Femur (tissue), 1 donor: ENCODE data around the gene VMP1.
"Not testable (repeated sequence)": the region's sequence is repeated elsewhere in the genome, so short reads cannot be mapped to it uniquely, and the experiment has no call there.

Experiments
- DNase-seq: peaks from one replicate; pipeline ENCODE4 v3.0.0-alpha.2; 2017

VMP1 gene

DNA sequence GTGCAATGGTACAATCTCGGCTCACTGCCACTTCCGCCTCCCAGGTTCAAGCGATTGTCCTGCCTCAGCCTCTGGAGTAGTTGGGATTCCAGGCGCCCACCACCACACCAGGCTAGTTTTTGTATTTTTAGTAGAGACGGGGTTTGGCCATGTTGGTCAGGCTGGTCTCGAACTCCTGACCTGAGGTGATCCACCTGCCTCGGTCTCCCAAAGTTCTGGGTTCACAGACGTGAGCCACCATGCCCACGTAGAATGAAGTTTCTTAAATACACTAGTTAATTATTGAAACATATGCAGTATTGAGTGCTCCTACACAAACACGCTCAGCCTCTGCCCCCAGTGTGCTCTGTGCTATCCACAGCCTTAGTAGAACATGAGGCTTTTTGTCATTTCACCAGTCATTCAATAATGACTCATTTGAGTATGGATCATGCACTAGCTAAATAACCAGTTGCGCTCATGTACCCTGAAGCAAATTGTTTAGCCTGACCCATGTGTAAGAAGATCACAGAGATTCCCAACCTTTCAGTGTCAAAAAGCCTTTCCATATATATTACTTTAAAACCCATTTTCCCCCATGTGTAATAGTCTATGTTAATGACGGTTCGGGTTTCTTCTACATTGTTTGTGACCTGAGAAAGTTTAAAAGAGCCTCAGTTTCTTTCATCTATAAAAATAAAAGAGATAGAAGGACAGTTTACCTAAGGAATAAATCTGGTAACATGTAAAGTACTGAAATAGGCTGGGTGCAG, 135.6 kb downstream of the VMP1 start:
- no peak for DNase-seq

DNA sequence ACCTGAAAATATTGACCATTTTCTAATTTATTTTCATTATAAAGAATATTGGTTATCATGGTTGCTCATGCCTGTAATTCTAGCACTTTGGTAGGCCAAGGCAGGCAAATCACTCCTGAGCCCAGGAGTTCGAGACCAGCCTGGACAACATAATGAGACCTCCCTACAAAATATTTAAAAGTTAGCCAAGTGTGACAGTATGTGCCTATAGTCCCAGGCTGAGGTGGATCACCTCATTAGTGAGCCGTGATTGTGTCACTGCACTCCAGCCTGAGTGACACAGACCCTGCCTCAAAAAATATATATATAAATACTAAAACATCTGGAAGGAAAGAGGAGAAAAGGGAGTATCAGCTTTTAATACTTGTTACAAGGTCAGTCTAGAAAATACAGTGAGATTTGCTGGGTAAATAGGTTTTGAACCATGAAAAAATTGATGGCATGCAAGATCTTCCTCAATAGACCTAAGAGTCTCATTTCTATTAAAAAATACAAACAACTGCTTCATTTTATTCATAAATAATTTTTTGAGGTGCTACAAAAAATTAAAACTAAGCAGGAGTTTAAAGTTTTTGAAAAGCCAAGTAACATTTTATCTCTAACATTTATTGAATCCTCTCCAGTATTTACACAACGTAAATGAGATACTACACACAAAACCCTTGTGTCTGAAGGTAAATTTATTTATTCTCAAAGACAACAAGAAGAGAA, 137.6 kb downstream of the VMP1 start:
- DNase-seq = no peak

DNA sequence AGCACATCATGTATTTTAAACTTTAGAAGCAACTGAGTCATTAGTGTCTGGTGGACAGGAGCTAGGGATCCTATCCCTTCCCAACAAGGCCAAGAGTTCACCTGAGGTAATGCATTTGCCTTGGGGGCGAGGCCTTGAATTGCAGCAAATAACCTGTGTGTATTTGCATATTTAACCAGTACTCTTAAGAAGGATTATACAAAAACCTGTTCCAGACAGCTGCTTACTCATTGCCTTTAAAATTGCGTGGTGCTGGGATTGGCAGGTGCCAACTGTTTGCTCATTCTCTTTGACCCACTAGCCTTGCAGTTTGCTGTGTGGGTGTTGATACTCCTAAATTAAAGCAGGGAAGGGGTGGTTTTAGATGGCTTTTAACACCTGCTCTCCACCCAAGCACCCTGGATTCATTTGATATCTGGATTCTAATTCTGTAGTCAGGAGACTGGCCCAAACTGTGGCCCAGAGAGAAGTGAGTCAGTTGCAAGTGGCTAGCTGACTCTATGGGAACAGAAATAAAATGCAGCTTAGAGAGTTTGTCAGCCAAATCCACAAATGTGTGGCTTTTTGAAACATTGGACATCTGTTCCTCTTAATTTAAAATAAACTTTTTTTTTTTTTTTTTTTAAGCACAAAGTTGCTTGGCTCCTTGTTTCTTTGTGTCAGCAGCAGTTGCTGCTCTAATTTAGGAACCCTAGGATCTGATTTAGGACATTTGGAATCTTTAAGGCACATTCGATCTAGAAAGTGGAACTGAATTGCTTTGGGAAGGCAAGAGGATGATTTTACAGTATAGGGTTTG, 138.3 kb downstream of the VMP1 start:
- peak; percentile 57 for DNase-seq

DNA sequence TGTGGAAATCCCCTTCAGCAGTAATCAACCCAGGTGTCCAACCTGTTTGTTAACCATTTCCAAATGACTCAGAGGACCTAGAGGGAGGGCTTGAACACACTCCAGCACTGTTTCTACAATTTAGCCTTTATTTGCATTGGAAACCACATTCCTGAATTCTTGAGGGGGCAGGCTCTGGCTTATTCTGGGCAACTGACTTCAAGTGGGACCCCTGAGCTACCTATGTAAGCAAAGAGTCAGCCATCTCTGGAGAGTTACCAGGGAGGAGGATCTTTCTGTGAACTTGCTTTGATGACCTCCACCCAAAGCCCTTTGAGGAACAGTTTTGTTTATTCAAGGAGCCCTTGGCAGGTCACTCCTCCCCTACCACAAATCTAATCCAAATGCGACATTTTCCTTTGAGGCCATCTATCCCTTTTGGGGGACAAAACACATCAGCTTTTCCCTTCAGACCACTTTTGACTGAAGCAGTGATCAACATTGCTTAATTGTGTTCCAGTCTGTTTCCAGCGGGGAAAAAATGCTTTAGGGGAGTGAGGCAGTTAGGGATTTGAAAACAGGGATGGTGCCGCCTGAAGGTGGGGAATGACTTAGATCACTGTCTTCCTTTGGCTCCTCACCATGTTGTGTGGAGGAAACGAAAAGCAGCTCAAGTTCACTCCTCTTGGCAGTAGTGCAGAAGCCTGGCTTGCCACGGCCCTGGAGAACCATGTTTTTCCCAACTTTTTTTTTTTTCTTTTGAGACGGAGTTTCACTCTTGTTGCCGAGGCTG, 139.1 kb downstream of the VMP1 start:
- DNase-seq = peak; percentile 77

DNA sequence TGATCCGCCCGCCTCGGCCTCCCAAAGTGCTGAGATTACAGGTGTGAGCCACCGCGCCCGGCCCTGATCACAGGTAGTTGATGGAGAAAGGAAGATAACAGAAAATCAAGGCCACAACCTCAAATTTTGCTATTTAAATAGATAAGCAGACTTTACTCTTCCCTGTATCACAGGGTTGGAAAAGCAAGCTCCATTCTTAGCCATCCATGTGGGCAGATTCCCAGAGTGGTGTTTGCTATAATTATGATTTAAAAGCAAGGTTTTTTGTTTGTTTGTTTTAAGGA, 140.9 kb downstream of the VMP1 start:
- no peak for DNase-seq

DNA sequence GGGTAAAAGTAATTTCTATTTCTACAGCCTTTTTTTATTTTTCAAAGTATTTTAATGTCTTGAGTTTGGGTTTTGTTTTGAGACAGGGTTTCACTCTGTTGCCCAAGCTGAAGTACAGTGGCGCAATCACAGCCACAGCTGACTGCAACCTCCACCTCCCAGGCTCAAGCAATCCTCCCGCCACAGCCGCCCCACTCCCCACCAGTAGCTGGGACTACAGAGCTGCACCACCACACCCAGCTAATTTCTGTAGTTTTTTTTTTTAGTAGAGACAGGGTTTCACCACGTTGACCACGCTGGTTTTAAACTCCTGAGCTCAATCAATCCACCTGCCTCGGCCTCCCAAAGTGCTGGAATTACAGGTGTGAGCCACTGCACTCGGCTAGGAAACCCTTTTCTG, 141.3 kb downstream of the VMP1 start:
- DNase-seq = no peak

DNA sequence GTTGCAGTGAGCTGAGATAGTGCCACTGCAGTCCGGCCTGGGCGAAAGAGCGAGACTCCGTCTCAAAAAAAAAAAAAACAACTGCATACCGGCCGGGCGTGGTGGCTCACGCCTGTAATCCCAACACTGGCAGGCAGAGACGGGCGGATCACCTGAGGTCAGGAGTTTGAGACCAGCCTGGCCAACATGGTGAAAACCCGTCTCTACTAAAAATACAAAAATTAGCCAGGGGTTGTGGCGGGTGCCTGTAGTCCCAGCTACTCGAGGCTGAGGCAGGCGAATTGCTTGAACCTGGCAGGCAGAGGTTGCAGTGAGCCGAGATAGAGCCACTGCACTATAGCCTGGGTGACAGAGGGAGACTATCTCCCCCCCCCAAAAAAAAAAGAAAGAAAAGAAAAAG, 142.9 kb downstream of the VMP1 start:
- DNase-seq = not testable (repeated sequence)

DNA sequence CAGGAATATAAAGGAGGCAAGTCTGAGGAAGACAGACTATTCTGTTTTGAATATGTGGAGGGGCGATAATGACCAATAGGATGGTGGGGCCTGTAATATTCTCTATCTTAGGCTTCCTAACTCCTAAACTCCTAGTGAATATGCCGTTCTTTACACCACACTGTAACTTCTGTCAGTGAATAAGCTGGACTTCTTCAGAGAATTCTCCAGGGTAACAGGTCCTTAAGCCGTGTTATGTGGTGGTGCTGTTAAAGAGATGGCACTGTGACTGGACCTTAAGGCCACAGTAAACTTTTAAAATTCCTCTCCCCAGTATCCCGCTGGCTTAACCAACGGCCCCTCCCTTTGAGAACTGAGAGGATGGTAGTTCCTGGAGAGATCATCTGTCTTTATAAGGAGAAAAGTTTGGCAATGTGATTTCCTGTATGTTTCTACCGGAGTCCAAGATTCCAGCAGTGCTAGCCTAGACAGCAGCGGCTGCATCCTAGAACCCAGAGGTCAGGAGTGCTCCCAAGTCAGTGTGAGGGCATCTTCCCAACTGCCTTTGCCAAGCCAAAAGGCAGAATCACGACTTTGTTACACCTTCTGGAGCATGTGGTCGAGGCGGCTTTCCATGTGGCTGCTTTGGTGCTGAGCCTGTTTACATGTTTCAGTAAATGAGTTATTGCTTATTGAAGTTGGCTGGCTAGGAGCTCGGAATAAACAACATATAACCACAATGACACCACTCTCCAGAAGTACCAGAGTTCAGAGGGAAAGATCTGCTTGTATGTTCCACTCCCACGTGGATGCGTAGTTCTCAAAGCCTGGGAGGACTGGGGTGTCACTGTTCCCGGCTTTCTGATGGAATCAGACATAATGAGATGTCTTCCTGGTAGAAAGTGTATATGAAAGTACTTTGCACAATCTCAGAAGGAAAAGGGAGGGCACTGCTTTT, 144.3 kb downstream of the VMP1 start:
- peak; percentile 63 for DNase-seq

DNA sequence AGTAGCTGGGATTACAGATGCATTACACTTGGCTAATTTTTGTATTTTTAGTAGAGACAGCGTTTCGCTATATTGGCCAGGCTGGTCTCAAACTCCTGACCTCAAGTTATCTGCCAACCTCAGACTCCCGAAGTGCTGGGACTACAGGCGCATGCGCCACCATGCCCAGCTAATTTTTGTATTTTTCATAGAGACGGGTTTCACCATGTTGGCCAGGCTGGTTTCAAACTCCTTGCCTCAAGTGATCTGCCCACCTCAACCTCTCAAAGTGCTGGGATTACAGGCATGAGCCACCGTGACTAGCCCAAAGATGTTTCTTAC, 145.4 kb downstream of the VMP1 start:
- DNase-seq = not testable (repeated sequence)

DNA sequence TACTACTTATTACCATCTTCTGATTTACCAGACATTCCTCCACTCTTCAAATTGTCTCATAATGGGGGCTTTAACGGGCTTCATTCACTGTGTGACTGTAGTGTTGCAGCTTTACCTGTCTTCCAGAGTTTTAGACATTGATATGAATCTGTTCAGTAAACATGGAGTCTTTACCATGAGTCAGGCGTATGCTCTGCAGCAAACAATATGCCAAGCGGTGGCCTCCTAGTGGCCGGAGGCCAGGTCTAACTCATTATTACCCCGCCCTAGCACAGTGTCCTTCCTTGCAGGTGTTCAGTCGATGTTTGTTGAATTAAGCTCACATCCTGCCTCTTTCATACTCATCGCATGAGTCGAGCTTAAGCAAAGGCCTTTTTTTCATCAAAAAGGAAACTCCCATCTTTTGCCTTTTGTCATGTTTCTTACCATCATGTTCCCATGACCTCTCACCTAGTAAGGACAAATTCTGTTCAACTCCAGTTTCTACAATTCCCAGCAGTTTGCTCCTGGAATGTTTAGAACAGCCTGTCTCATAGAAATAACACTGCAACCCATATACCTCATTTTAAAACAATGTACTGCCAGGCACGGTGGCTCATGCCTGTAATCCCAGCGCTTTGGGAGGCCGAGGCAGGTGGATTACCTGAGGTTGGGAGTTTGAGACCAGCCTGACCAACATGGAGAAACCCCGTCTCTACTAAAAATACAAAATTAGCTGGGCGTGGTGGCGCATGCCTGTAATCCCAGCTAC, 145.9 kb downstream of the VMP1 start:
- no peak for DNase-seq

DNA sequence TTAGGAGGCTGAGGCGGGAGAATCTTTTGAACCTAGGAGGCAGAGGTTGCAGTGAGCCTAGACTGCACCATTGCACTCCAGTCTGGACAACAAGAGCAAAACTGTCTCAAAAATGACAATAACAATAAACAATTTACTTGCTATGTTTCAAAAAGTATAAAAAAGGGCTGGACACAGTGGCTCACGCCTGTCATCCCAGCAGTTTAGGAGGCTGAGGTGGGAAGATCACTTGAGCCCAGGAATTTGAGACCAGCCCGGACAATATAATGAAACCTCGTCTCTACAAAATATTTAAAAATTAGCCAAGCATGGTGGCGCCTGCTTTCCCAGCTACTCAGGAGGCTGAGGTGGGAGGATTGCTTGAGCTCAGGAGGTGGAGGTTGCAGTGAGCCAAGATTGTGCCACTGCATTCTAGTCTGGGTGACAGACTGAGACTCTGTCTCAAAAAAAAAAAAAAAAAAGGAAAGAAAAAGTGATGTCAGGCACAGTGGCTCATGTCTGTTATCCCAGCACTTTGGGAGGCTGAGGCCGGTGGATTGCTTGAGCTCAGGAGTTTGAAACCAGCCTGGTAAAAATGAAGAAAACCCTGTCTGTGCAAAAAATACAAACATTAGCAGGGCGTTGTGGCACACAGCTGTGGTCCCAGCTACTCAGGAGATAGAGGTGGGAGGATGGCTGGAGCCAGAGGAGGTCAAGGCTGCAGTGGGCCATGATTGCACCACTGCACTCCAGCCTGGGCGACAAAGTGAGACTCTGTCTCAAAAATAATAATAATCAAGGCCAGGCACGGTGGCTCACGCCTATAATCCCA, 146.7 kb downstream of the VMP1 start:
- DNase-seq = not testable (repeated sequence)

DNA sequence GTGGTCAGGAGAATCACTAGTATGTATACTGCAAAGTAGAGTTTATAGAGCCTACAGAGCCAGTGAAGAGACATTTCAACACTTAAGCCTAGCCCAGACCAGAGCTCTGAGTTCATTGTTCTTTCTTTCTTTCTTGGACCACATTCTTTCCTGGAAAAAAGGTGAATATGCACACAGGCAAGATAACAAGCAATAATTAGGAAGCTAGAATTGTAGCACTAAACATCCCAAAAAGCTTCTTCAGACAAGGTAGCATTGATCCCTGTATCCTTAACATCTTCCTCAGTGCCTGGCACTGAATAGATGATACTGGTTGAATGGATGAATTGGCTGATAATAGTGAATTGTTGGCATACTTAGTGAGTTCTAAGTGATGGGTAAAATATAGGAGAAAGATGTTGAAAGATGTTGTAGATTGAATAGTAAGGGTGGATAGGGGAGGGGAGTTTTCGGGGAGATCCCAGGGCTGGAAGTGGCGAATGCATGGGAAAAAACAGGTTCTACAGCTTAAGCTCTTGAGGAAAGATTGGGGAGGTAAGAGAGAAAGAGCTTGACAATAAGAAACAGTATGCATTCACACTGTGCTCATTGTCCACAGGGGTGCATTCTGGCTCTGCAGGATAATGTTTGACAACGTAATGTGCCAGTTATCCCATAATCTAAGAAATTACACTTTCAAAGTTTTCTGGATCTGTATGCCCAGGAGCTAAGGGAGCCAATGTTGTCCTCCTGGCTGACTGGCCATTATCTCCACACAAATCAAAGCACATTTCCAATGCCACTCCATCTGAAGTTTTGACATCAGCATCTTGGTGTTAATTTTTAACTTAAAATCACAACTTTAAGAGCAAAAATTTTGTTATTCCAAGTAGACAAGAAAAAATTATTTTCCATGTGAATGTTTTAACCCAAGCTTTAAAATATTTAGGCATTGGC, 149.7 kb downstream of the VMP1 start:
- no peak for DNase-seq

DNA sequence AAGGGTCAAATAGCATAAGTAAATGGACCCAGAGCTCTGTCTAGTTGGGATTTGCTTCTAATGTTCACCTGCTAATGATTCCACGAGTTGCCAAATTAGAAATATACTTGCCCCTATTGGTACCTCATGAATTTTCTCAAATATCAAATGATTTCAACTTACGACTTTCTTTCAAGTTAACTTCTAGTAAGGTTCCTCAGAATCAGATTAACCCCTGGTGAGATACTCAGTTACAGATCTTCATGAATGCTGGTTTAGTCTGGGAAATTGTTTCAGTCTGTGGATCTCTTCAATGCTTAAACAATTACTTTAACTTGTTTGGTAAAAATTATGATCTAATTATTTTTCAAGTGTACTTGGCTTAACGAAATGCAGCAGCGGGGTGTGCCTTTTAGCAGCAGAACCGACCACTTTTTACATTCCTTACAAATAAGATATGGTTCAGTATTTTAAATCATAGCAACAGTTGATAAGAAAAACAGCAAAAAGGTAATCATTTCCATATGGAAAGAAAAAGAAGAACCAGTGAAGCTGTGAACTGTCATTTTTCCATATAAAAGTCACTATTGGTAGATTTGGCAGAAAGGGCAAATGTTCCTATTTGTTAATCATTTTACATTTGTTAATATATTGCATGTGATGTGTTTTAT, 150.8 kb downstream of the VMP1 start:
- DNase-seq = no peak

DNA sequence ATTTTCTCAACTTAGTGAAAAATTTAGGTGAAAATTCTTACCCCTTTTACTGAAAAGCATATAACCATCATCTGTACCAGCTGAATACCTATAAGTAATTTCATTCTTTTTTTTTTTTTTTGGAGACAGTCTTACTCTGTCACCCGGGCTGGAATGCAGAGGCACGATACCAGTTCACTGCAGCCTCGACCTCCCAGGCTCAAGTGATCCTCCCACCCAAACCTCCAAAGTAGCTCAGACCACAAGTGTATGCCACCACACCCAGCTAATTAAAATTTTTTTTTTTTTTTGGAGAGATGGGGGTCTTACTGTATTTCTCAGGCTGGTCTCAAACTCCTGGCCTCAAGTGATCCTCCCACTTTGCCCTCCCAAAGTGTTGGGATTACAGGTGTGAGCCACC, 151.5 kb downstream of the VMP1 start:
- DNase-seq = no peak

DNA sequence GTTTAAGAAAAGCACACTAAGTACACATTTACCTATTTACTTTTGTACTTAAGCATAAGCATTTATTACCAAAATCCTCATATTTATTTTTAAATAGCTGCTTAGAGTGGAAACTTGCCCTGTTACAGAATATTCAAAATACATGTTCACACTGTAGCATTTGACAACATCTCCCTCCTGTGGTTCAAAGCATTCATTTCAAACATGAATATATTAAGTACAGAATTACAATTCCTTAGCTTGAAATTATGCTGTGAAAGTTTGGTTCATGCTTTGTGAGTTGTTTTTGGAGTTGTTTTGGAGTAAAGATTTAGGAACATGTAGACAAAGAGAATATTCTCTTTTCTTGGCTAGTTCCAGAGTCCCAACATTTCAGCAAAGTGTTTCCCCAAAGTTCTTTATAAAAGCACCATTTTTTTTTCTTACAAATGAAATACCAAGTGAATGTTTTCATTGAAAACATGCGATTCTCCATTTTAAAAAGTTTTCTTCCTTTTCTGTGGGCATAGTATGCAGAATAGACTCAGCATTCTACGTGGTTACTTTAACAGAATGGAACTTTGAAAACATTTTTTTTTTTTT, 152.1 kb downstream of the VMP1 start:
- no peak for DNase-seq

DNA sequence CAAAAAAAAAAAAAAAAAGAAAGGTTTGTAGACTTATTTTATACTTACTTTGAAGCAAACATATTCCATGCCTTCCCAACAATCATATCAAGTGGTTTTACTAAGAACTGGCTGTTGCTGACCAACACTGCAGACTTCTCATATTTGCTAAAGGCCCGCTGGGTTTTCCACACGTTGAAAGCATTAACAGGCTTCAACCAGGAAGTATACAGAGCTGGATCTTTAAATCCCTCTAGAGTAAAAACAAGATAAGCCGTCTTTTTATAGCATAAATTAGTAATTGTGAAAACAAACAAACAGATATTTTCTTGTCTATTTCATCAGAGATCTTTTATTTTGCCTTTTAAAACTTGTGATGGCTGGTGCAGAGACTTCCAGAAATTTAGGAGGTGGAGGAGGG, 156.2 kb downstream of the VMP1 start:
- DNase-seq = no peak

DNA sequence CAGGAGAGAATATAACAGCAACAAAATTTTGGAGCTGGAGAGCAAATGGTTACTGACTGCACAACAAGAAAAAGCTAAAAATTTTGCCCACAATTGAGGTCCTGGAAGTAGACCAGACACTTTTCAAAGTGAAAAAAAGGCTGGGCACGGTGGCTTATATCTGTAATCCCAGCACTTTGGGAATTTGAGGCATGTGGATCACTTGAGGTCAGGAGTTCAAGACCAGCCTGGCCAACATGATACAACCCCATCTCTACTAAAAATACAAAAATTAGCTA, 162.4 kb downstream of the VMP1 start:
- DNase-seq = no peak

DNA sequence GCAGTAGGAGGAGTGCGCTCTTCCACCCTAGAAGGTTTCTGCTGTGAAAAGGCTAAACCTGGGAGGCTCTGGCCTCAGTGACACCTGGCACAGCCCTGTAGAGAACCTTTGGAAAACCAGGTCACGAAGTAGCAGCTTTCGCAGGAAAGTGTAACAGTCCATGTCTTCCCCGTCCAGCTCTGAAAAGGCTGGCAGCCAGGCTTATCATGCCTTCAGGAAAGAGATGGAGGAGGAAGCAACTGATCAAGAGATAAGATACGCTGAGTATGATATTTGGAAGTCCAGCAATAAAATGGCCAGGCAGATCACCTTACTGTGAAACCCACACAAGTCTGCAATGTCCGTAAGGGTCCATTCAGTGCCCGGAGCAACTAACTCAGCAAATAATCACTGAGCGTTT, 163.0 kb downstream of the VMP1 start:
- no peak for DNase-seq

DNA sequence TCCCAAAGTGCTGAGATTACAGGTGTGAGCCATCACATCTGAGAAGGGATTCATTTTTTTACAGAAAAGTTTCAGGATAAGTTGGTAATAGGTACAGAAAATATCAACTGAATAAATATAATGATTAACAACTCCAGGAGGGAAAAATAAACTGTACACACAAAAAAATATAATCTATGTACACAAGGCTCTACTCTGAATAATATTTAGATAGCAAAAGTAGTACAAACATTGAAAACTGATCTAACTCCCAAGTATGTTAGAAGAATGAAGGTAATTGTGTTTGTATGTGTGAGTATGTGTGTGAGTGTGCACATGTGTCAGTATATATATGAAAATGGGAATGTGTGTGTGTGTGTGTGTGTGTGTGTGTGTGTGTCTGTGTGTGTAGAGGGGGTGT, 164.9 kb downstream of the VMP1 start:
- no peak for DNase-seq
